ENCODE measurements around the gene PHF21B. TPM values are rescaled to one million over a fixed set of nuclear protein-coding genes. Genes with fewer than 3 reads are reported as not detected.

Gene PHF21B
- total RNA-seq, 1 experiment from 2014 or later, result 4.5 TPM

DNA sequence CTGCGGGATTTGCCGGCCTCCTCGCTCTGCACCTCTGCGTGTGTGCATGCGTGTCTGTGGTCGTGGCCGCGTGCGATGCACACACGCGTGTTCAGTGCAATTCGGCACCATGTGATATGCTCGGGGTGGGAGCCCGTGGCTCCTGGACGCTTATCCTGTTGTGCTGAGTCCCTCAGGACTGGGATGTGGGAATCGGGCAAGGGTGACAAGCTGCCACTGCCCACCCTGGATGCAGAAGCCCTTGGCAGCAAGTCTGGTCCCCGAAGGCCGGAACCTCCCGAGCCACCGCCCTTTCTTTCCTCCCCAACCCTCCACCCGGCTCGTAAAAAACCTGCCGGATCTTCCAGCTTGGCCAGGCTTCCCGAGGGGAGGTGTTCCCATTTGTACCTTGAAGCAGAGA is 128.2 kb downstream of the PHF21B start:
- BruUV-seq (replicated peaks), result no TSS peak
- DNase-seq (ENCODE audit: low read depth, low spot score) (no peak), ATAC-seq (no peak)
- in situ Hi-C loops (cut with HindIII; ENCODE audit: low pct_unique_long_range_greater_than_20kb, low sequenced_read_pairs), result no loop called here
- intact Hi-C loops (cut with micrococcal nuclease; ENCODE audit: unreplicated experiment), result no loop called here
- H3K27me3 ChIP-seq (ENCODE audit: control insufficient read depth, insufficient read depth, low read length), result no peaks in the 10 kb centered on the region
- ChIA-PET CTCF (no interaction called here), POLR2A (no interaction called here)
- no peak for TF ChIP-seq POLR2AphosphoS5 (IDR thresholded peaks at IDR 0.05; ENCODE audit: low read depth, low read length)
- H3K27ac ChIP-seq (ENCODE audit: low read length), result no peak overlapping the region
- H3K9me3 ChIP-seq (ENCODE audit: control insufficient read depth, insufficient read depth, low read depth, low read length), result no peaks in the 10 kb centered on the region
- no peak overlapping the region for H3K4me3 ChIP-seq (ENCODE audit: low read depth in 2 of 2, low read length in 2 of 2)
- no peaks in the 10 kb centered on the region for H3K36me3 ChIP-seq (ENCODE audit: control insufficient read depth, insufficient read depth, low read length)
- no peaks in the 10 kb centered on the region for H3K4me1 ChIP-seq (ENCODE audit: control insufficient read depth, insufficient read depth, low read length)

DNA sequence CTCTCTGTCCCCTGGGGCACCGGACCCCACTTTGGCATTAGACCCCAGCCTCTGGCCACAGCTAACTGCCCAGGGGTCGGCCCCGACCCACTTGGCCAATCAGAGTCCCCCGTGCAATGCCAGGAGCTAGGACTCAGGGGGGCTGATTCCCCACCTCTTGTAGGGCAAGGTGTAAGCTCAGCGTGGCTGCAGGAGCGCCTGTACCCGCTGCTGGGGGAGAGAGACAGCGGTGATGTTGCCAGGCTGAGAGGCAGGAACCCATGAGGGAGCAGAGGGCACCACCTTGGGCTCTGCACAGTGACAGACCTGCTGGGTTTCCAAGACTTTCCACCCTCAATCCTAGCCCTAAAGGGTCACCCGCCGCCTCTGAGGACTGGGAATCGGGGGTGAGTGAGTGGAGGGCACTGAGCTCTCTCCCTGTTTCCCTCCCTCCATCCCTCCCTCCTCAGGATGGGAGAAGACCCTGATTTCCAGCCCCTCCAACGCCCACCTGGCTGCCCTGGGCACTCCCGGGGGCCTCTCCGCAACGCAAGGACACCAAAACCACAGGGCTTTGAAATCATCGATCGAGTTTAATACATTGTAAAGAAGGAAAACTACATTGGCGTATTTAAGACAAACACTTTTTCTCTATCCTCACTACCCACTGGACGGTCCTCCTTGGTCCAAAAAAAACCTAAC is 129.1 kb downstream of the PHF21B start:
- intact Hi-C loops (cut with micrococcal nuclease; ENCODE audit: unreplicated experiment), result no loop called here
- DNase-seq (ENCODE audit: low read depth, low spot score), result no peak
- TF ChIP-seq SIN3A (IDR thresholded peaks at IDR 0.05; ENCODE audit: borderline replicate concordance, insufficient read depth, low read depth, low read length) (no peak), POLR2AphosphoS5 (IDR thresholded peaks at IDR 0.05; ENCODE audit: low read depth, low read length) (no peak), TCF7L2 (IDR thresholded peaks at IDR 0.05; ENCODE audit: low read depth, low read length) (no peak)
- TF ChIP-seq, protein P1, sequence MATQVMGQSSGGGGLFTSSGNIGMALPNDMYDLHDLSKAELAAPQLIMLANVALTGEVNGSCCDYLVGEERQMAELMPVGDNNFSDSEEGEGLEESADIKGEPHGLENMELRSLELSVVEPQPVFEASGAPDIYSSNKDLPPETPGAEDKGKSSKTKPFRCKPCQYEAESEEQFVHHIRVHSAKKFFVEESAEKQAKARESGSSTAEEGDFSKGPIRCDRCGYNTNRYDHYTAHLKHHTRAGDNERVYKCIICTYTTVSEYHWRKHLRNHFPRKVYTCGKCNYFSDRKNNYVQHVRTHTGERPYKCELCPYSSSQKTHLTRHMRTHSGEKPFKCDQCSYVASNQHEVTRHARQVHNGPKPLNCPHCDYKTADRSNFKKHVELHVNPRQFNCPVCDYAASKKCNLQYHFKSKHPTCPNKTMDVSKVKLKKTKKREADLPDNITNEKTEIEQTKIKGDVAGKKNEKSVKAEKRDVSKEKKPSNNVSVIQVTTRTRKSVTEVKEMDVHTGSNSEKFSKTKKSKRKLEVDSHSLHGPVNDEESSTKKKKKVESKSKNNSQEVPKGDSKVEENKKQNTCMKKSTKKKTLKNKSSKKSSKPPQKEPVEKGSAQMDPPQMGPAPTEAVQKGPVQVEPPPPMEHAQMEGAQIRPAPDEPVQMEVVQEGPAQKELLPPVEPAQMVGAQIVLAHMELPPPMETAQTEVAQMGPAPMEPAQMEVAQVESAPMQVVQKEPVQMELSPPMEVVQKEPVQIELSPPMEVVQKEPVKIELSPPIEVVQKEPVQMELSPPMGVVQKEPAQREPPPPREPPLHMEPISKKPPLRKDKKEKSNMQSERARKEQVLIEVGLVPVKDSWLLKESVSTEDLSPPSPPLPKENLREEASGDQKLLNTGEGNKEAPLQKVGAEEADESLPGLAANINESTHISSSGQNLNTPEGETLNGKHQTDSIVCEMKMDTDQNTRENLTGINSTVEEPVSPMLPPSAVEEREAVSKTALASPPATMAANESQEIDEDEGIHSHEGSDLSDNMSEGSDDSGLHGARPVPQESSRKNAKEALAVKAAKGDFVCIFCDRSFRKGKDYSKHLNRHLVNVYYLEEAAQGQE (IDR thresholded peaks at IDR 0.05; ENCODE audit: insufficient read depth in 1 of 2, low read depth in 2 of 2, low read length in 1 of 2), result no peak
- TF ChIP-seq, protein P2, sequence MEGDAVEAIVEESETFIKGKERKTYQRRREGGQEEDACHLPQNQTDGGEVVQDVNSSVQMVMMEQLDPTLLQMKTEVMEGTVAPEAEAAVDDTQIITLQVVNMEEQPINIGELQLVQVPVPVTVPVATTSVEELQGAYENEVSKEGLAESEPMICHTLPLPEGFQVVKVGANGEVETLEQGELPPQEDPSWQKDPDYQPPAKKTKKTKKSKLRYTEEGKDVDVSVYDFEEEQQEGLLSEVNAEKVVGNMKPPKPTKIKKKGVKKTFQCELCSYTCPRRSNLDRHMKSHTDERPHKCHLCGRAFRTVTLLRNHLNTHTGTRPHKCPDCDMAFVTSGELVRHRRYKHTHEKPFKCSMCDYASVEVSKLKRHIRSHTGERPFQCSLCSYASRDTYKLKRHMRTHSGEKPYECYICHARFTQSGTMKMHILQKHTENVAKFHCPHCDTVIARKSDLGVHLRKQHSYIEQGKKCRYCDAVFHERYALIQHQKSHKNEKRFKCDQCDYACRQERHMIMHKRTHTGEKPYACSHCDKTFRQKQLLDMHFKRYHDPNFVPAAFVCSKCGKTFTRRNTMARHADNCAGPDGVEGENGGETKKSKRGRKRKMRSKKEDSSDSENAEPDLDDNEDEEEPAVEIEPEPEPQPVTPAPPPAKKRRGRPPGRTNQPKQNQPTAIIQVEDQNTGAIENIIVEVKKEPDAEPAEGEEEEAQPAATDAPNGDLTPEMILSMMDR (IDR thresholded peaks at IDR 0.05), result no peak
- Histone ChIP-seq H3K27ac (ENCODE audit: low read length) (no peak overlapping the region), H3K27me3 (ENCODE audit: control insufficient read depth, insufficient read depth, low read length) (no peaks in the 10 kb centered on the region), H3K4me1 (ENCODE audit: control insufficient read depth, insufficient read depth, low read length) (no peaks in the 10 kb centered on the region), H3K9me3 (ENCODE audit: control insufficient read depth, insufficient read depth, low read depth, low read length) (no peaks in the 10 kb centered on the region), H3K36me3 (ENCODE audit: control insufficient read depth, insufficient read depth, low read length) (no peaks in the 10 kb centered on the region), H3K4me3 (ENCODE audit: low read depth in 2 of 2, low read length in 2 of 2) (no peak overlapping the region)
- ChIA-PET CTCF (no interaction called here), POLR2A (no interaction called here)
- in situ Hi-C loops (cut with HindIII; ENCODE audit: low pct_unique_long_range_greater_than_20kb, low sequenced_read_pairs), result no loop called here
- no peak for ATAC-seq
- BruUV-seq (replicated peaks), result no TSS peak

DNA sequence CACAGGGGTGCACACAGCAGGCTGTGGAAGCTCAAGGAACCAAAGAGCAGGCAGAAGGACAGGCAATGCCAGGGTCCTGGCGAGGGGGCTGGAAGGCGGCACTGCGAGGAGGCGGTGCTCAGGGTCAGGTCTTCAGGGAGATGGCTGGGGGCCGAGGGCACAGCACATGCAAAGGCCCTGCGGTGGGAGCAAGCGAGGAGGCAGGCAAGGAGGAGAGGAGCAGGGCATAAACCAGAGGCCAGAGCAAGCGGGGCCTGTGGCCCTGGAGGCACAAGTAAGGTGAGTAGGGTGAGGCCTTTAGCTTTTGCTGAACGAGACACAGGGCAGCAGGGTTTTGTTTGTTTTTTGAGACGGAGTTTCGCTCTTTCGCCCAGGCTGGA is 130.5 kb downstream of the PHF21B start:
- ChIA-PET POLR2A (no interaction called here), CTCF (no interaction called here)
- no peak for DNase-seq (ENCODE audit: low read depth, low spot score)

More for the DNA sequence above, 130.5 kb downstream of the PHF21B start:
- in situ Hi-C loops (cut with HindIII; ENCODE audit: low pct_unique_long_range_greater_than_20kb, low sequenced_read_pairs), result no loop called here
- no TSS peak for BruUV-seq (replicated peaks)
- H3K9me3 ChIP-seq (ENCODE audit: control insufficient read depth, insufficient read depth, low read depth, low read length), result no peaks in the 10 kb centered on the region
- TF ChIP-seq POLR2AphosphoS5 (IDR thresholded peaks at IDR 0.05; ENCODE audit: low read depth, low read length), result no peak
- TF ChIP-seq, protein P1 (IDR thresholded peaks at IDR 0.05; ENCODE audit: insufficient read depth in 1 of 2, low read depth in 2 of 2, low read length in 1 of 2), result no peak
- no peak for TF ChIP-seq SIN3A (IDR thresholded peaks at IDR 0.05; ENCODE audit: borderline replicate concordance, insufficient read depth, low read depth, low read length)
- TF ChIP-seq TCF7L2 (IDR thresholded peaks at IDR 0.05; ENCODE audit: low read depth, low read length), result no peak
- TF ChIP-seq, protein P2 (IDR thresholded peaks at IDR 0.05), result no peak
- no peaks in the 10 kb centered on the region for H3K36me3 ChIP-seq (ENCODE audit: control insufficient read depth, insufficient read depth, low read length)
- H3K27ac ChIP-seq (ENCODE audit: low read length), result no peak overlapping the region
- intact Hi-C loops (cut with micrococcal nuclease; ENCODE audit: unreplicated experiment), result no loop called here
- no peaks in the 10 kb centered on the region for H3K27me3 ChIP-seq (ENCODE audit: control insufficient read depth, insufficient read depth, low read length)
- no peaks in the 10 kb centered on the region for H3K4me1 ChIP-seq (ENCODE audit: control insufficient read depth, insufficient read depth, low read length)
- no peak for ATAC-seq
- no peak overlapping the region for H3K4me3 ChIP-seq (ENCODE audit: low read depth in 2 of 2, low read length in 2 of 2)
